Tibial nerve (tissue), 4 donors: ENCODE measurements around the gene LHX3.

Experiments
- EP300 ChIP-seq, 2 donors: sonication (generic); formaldehyde crosslinking; IDR thresholded peaks; one replicate each; pipeline ENCODE4 v1.6.1; 2017; ENCODE audit warnings: antibody characterized with exemption in 2 of 2, mild to moderate bottlenecking in 1 of 2
- POLR2A ChIP-seq, 2 donors: fragments of 450-650 bp; IDR thresholded peaks; one replicate each; pipeline ENCODE4 v1.6.1; 2017; ENCODE audit warnings: antibody characterized with exemption in 2 of 2, mild to moderate bottlenecking in 2 of 2, moderate library complexity in 2 of 2
- TF ChIP-seq, protein P1 (sequence below), 5 experiments: fragments of 200-600 bp in 3 of 5; fragments of 450-650 bp in 2 of 5; sonication (generic) in 3 of 5; IDR thresholded peaks; one replicate each; pipeline ENCODE4 v1.5.1; 2016 to 2019; ENCODE audit warnings: antibody characterized with exemption in 5 of 5, mild to moderate bottlenecking in 3 of 5, moderate library complexity in 2 of 5

DNA sequence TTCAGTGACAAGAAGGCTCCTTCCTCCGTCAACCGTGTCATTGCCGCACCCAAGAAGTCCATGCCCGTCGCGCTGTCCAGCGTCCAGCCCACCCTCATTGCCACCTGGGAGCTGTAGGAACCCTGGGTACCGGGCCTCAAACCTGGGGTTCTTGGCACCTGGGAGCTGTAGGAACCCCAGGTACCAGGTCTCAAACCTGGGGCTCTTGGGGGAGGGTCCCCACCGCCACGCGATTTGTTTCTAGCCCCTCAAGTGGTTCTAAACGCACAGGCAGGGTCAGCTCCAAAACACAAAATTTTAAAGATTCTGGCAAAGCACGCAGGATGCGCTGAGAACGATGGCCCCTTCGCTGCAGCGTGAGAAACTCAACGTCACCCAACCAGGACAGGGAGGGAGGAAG, 17.7 kb downstream of the LHX3 start:
- TF ChIP-seq, protein P1, sequence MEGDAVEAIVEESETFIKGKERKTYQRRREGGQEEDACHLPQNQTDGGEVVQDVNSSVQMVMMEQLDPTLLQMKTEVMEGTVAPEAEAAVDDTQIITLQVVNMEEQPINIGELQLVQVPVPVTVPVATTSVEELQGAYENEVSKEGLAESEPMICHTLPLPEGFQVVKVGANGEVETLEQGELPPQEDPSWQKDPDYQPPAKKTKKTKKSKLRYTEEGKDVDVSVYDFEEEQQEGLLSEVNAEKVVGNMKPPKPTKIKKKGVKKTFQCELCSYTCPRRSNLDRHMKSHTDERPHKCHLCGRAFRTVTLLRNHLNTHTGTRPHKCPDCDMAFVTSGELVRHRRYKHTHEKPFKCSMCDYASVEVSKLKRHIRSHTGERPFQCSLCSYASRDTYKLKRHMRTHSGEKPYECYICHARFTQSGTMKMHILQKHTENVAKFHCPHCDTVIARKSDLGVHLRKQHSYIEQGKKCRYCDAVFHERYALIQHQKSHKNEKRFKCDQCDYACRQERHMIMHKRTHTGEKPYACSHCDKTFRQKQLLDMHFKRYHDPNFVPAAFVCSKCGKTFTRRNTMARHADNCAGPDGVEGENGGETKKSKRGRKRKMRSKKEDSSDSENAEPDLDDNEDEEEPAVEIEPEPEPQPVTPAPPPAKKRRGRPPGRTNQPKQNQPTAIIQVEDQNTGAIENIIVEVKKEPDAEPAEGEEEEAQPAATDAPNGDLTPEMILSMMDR (IDR thresholded peaks at IDR 0.05) = no peak
- TF ChIP-seq POLR2A (IDR thresholded peaks at IDR 0.05) (no peak), EP300 (IDR thresholded peaks at IDR 0.05) (no peak)
